ENCODE results near the gene ADPRS. TPM values are rescaled to one million over a fixed set of nuclear protein-coding genes. Genes with fewer than 3 reads are reported as not detected.

ADPRS gene
- total RNA-seq (2014; rRNA removed; shearing (Covaris generic)): 61.8 and 68.7 TPM in 2 replicates

GRCh38 chr1:36088577-36089392, at the start of gene ADPRS:
Gene ADPRS, plus strand, starts transcription at chr1:36088892. Its CDS starts 13 bp downstream, at chr1:36088905.
- peak; percentile 86 for DNase-seq (ENCODE audit: low spot score)

- DNase-seq (ENCODE audit: low spot score): no peak
Measured at GRCh38 chr1:36040238-36040637, 48.5 kb upstream of the ADPRS start.

- no peak for DNase-seq (ENCODE audit: low spot score)
Measured at GRCh38 chr1:36051821-36052220, 36.9 kb upstream of the ADPRS start.

GRCh38 chr1:36053978-36054377, 34.7 kb upstream of the ADPRS start:
- DNase-seq (ENCODE audit: low spot score): no peak

- DNase-seq (ENCODE audit: low spot score): no peak
Measured at GRCh38 chr1:36055706-36056105, 33.0 kb upstream of the ADPRS start.

GRCh38 chr1:36062315-36062714, 26.4 kb upstream of the ADPRS start:
- DNase-seq (ENCODE audit: low spot score): no peak

GRCh38 chr1:36067871-36068270, 20.8 kb upstream of the ADPRS start:
- DNase-seq (ENCODE audit: low spot score): no peak

GRCh38 chr1:36068866-36069265, 19.8 kb upstream of the ADPRS start:
- no peak for DNase-seq (ENCODE audit: low spot score)

- DNase-seq (ENCODE audit: low spot score): no peak
Measured at GRCh38 chr1:36070349-36070748, 18.3 kb upstream of the ADPRS start.

- no peak for DNase-seq (ENCODE audit: low spot score)
Measured at GRCh38 chr1:36076979-36077573, 11.6 kb upstream of the ADPRS start.

- DNase-seq (ENCODE audit: low spot score): no peak
Measured at GRCh38 chr1:36080236-36080635, 8.5 kb upstream of the ADPRS start.

GRCh38 chr1:36080801-36081200, 7.9 kb upstream of the ADPRS start:
- no peak for DNase-seq (ENCODE audit: low spot score)

GRCh38 chr1:36081926-36082485, 6.7 kb upstream of the ADPRS start:
- DNase-seq (ENCODE audit: low spot score): no peak

GRCh38 chr1:36083219-36083618, 5.5 kb upstream of the ADPRS start:
- DNase-seq (ENCODE audit: low spot score): no peak

- DNase-seq (ENCODE audit: low spot score): no peak
Measured at GRCh38 chr1:36083635-36084496, 4.8 kb upstream of the ADPRS start, which contains the start of gene TEKT2. Gene TEKT2, plus strand, starts transcription at chr1:36084094. Its CDS starts 828 bp downstream, at chr1:36084922.

- no peak for DNase-seq (ENCODE audit: low spot score)
Measured at GRCh38 chr1:36084497-36085115, 4.1 kb upstream of the ADPRS start.

GRCh38 chr1:36085126-36085525, 3.6 kb upstream of the ADPRS start:
- no peak for DNase-seq (ENCODE audit: low spot score)

- no peak for DNase-seq (ENCODE audit: low spot score)
Measured at GRCh38 chr1:36085686-36086526, 2.8 kb upstream of the ADPRS start.

GRCh38 chr1:36086529-36087232, 2.0 kb upstream of the ADPRS start:
- DNase-seq (ENCODE audit: low spot score): no peak

All from HT-29 (cell line).